ENCODE results near the gene USP15. TPM values are rescaled to one million over a fixed set of nuclear protein-coding genes. Genes with fewer than 3 reads are reported as not detected.

USP15 gene
- total RNA-seq, 3 donors from 2014 or later: 62.5 to 78.3 (median 64.3) TPM

- DNase-seq (no peak), ATAC-seq (no peak)
- Histone ChIP-seq H3K4me1 (ENCODE audit: low read depth) (no peaks in the 10 kb centered on the region), H3K9me3 (no peaks in the 10 kb centered on the region), H3K36me3 (ENCODE audit: low read depth) (no peaks in the 10 kb centered on the region), H3K4me3 (no peak overlapping the region)
- TF ChIP-seq CTCF (IDR thresholded peaks at IDR 0.05): no peak
- intact Hi-C loops (cut with DNase I, micrococcal nuclease): no loop called here
These were observed 39.4 kb downstream of the USP15 start for GRCh38 chr12:62299617-62300016.

- intact Hi-C loops (cut with DNase I, micrococcal nuclease): no loop called here
- Histone ChIP-seq H3K36me3 (ENCODE audit: low read depth) (no peaks in the 10 kb centered on the region), H3K9me3 (no peaks in the 10 kb centered on the region), H3K4me3 (no peak overlapping the region), H3K4me1 (ENCODE audit: low read depth) (no peaks in the 10 kb centered on the region)
- no peak for DNase-seq
- no peak for TF ChIP-seq CTCF (IDR thresholded peaks at IDR 0.05)
- no peak for ATAC-seq
These were observed 41.0 kb downstream of the USP15 start for GRCh38 chr12:62301080-62301798.

- Histone ChIP-seq H3K36me3 (ENCODE audit: low read depth) (no peaks in the 10 kb centered on the region), H3K9me3 (no peaks in the 10 kb centered on the region), H3K4me3 (no peak overlapping the region), H3K4me1 (ENCODE audit: low read depth) (no peaks in the 10 kb centered on the region)
- no peak for TF ChIP-seq CTCF (IDR thresholded peaks at IDR 0.05)
- intact Hi-C loops (cut with DNase I, micrococcal nuclease): no loop called here
- no peak for DNase-seq
- ATAC-seq: no peak
These were observed 41.6 kb downstream of the USP15 start for GRCh38 chr12:62301799-62302133.

- TF ChIP-seq CTCF (IDR thresholded peaks at IDR 0.05): no peak
- ATAC-seq (no peak), DNase-seq (no peak)
- intact Hi-C loops (cut with DNase I, micrococcal nuclease): no loop called here
- Histone ChIP-seq H3K36me3 (ENCODE audit: low read depth) (no peaks in the 10 kb centered on the region), H3K4me1 (ENCODE audit: low read depth) (no peaks in the 10 kb centered on the region), H3K9me3 (no peaks in the 10 kb centered on the region), H3K4me3 (no peak overlapping the region)
These were observed 44.4 kb downstream of the USP15 start for GRCh38 chr12:62304560-62304959.

- H3K4me1 ChIP-seq (ENCODE audit: low read depth): no peaks in the 10 kb centered on the region
- DNase-seq: no peak
- ATAC-seq: no peak
- no peaks in the 10 kb centered on the region for H3K9me3 ChIP-seq
- H3K36me3 ChIP-seq (ENCODE audit: low read depth): no peaks in the 10 kb centered on the region
- no peak overlapping the region for H3K4me3 ChIP-seq
- TF ChIP-seq CTCF (IDR thresholded peaks at IDR 0.05): no peak
- intact Hi-C loops (cut with DNase I, micrococcal nuclease): no loop called here
These were observed 45.6 kb downstream of the USP15 start for GRCh38 chr12:62305778-62306177.

Data from mucosa of descending colon (tissue), 3 donors.